ENCODE measurements around the gene TMEM201. TPM values are rescaled to one million over a fixed set of nuclear protein-coding genes. Genes with fewer than 3 reads are reported as not detected.

The TMEM201 gene
- total RNA-seq, 1 experiment from 2014 or later = 17.4 TPM

DNA sequence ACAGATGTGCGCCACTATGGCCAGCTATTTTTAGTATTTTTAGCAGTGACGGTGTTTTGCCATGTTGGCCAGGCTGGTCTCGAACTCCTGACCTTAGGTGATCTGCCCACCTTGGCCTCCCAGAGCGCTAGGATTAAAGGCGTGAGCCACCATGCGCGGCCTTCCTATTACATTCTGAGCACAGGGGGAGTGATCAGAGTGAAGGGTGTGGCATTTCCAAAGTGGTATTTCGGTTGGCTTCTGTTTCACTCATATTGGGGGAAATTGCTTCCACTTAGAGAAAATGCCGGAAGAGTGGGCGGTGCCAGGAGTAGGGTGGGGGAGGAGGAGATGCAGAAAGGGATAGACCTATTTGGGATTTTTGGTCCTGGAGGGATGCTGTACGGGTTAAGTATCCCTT is 67.1 kb downstream of the TMEM201 start:
- intact Hi-C loops (cut with micrococcal nuclease; ENCODE audit: unreplicated experiment) = no loop called here
- CTCF ChIA-PET = no interaction called here
- TF ChIP-seq, protein P1, sequence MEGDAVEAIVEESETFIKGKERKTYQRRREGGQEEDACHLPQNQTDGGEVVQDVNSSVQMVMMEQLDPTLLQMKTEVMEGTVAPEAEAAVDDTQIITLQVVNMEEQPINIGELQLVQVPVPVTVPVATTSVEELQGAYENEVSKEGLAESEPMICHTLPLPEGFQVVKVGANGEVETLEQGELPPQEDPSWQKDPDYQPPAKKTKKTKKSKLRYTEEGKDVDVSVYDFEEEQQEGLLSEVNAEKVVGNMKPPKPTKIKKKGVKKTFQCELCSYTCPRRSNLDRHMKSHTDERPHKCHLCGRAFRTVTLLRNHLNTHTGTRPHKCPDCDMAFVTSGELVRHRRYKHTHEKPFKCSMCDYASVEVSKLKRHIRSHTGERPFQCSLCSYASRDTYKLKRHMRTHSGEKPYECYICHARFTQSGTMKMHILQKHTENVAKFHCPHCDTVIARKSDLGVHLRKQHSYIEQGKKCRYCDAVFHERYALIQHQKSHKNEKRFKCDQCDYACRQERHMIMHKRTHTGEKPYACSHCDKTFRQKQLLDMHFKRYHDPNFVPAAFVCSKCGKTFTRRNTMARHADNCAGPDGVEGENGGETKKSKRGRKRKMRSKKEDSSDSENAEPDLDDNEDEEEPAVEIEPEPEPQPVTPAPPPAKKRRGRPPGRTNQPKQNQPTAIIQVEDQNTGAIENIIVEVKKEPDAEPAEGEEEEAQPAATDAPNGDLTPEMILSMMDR (conservative IDR thresholded peaks at IDR 0.05) = no peak
- TF ChIP-seq EZH2 (IDR thresholded peaks at IDR 0.05; ENCODE audit: low read depth) = no peak

DNA sequence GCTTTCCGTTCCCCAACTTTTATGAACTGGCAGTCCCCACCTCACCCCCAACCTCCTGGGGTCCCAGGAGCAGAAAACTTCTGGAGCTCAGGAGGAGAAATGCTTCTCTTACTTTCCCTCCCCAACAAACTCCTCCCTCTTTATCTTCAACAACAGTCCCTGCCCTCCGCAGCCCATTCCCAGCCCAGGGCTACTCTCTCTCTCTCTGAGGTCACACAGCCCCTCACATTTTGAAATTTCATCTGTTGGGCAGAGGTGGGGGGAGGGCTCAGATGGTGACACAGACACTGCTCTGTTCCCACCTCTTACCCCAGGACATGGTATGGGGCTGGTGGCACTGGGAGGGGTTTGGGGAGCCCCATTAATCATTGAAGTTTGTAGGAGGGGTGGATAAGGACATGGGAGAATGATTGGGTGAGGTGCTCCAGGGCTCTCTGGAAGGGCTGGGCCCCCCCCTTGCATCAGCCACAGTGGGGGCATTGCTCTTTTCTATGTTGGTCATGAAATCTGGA is 68.9 kb downstream of the TMEM201 start:
- CTCF ChIA-PET = no interaction called here

More for the DNA sequence above, 67.1 kb downstream of the TMEM201 start:
- BruUV-seq (replicated peaks) = no TSS peak
- no peak for DNase-seq
- no peaks in the 10 kb centered on the region for H3K36me3 ChIP-seq (ENCODE audit: low read depth)
- H3F3A ChIP-seq (ENCODE audit: insufficient read depth, low read depth) = no peaks in the 10 kb centered on the region
- no peaks in the 10 kb centered on the region for H3K79me2 ChIP-seq (ENCODE audit: low read depth)
- H3K27me3 ChIP-seq (ENCODE audit: insufficient read depth, low read depth) = peaks cover 5% of the 10 kb centered on the region; the same call in 1 of the 2 replicates
- POLR2A ChIA-PET (ENCODE audit: unreplicated experiment) = no interaction called here
- H3K4me2 ChIP-seq = no peak overlapping the region
- no peaks in the 10 kb centered on the region for H3K9me2 ChIP-seq (ENCODE audit: insufficient read depth)
- H3K9me3 ChIP-seq (ENCODE audit: insufficient read depth, low read depth) = no peaks in the 10 kb centered on the region
- H4K20me1 ChIP-seq (ENCODE audit: insufficient read depth) = no peaks in the 10 kb centered on the region
- no peak overlapping the region for H3K27ac ChIP-seq
- no peak overlapping the region for H2AFZ ChIP-seq
- H3K4me1 ChIP-seq (replicated peaks; ENCODE audit: insufficient read depth) = 0 out of 2 replicates have a peak, but pooled peaks cover 6% of the 10 kb centered on the region
- no peak overlapping the region for H3K4me3 ChIP-seq

DNA sequence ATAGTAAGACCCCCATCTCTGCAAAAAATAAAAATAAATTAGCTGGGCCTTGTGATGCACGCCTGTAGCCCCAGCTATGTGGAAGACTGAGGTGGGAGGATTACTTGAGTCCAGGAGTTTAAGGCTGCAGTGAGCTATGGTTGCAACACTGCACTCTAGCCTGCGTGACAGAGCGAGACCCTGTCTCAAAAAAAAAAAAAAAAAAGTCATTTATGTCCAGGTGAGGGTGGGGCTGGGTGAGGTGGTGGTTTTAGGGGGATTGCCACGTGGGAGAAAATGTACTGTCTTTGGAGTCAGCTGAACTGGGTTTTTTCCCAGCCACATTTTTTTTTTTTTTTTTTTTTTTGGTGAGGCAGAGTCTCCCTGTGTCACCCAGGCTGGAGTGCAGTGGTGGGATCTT is 69.5 kb downstream of the TMEM201 start:
- TF ChIP-seq EZH2 (IDR thresholded peaks at IDR 0.05; ENCODE audit: low read depth) = no peak
- TF ChIP-seq, protein P1 (conservative IDR thresholded peaks at IDR 0.05) = no peak
- Histone ChIP-seq H3K9me3 (ENCODE audit: insufficient read depth, low read depth) (no peaks in the 10 kb centered on the region), H3K36me3 (ENCODE audit: low read depth) (no peaks in the 10 kb centered on the region), H3K4me1 (replicated peaks; ENCODE audit: insufficient read depth) (0 out of 2 replicates have a peak, but pooled peaks cover 6% of the 10 kb centered on the region), H2AFZ (no peak overlapping the region), H3K9me2 (ENCODE audit: insufficient read depth) (no peaks in the 10 kb centered on the region), H3F3A (ENCODE audit: insufficient read depth, low read depth) (no peaks in the 10 kb centered on the region), H3K27me3 (ENCODE audit: insufficient read depth, low read depth) (no peaks in the 10 kb centered on the region), H3K4me2 (no peak overlapping the region), H3K4me3 (no peak overlapping the region), H3K79me2 (ENCODE audit: low read depth) (no peaks in the 10 kb centered on the region), H3K27ac (no peak overlapping the region), H4K20me1 (ENCODE audit: insufficient read depth) (no peaks in the 10 kb centered on the region)
- no peak for DNase-seq
- ChIA-PET POLR2A (ENCODE audit: unreplicated experiment) (no interaction called here), CTCF (no interaction called here)
- intact Hi-C loops (cut with micrococcal nuclease; ENCODE audit: unreplicated experiment) = no loop called here
- no TSS peak for BruUV-seq (replicated peaks)

More for the DNA sequence above, 68.9 kb downstream of the TMEM201 start:
- no peak overlapping the region for H3K4me3 ChIP-seq
- TF ChIP-seq EZH2 (IDR thresholded peaks at IDR 0.05; ENCODE audit: low read depth) = no peak
- TF ChIP-seq, protein P1 (conservative IDR thresholded peaks at IDR 0.05) = no peak
- no peaks in the 10 kb centered on the region for H3K27me3 ChIP-seq (ENCODE audit: insufficient read depth, low read depth)
- H4K20me1 ChIP-seq (ENCODE audit: insufficient read depth) = no peaks in the 10 kb centered on the region
- no peaks in the 10 kb centered on the region for H3K9me2 ChIP-seq (ENCODE audit: insufficient read depth)
- intact Hi-C loops (cut with micrococcal nuclease; ENCODE audit: unreplicated experiment) = no loop called here
- H2AFZ ChIP-seq = no peak overlapping the region
- BruUV-seq (replicated peaks) = no TSS peak
- DNase-seq = no peak
- POLR2A ChIA-PET (ENCODE audit: unreplicated experiment) = no interaction called here
- no peak overlapping the region for H3K4me2 ChIP-seq
- no peaks in the 10 kb centered on the region for H3K9me3 ChIP-seq (ENCODE audit: insufficient read depth, low read depth)
- no peaks in the 10 kb centered on the region for H3K79me2 ChIP-seq (ENCODE audit: low read depth)
- H3F3A ChIP-seq (ENCODE audit: insufficient read depth, low read depth) = no peaks in the 10 kb centered on the region
- no peak overlapping the region for H3K27ac ChIP-seq
- H3K36me3 ChIP-seq (ENCODE audit: low read depth) = no peaks in the 10 kb centered on the region
- H3K4me1 ChIP-seq (replicated peaks; ENCODE audit: insufficient read depth) = 0 out of 2 replicates have a peak, but pooled peaks cover 6% of the 10 kb centered on the region

All from PC-9 (cell line).